H9 (cell line): Measurements from ENCODE around the gene ANO3. TPM values are rescaled to one million over a fixed set of nuclear protein-coding genes. Genes with fewer than 3 reads are reported as not detected.

ENCODE experiments used
- DNase-seq: peaks from one replicate; pipeline ENCODE4 v3.0.0-alpha.2; 2017
- H2AFZ ChIP-seq: one replicate; pipeline ENCODE4 v1.6.1; 2013; ENCODE audit warnings: mild to moderate bottlenecking, low read length, control low read depth, moderate library complexity
- H2AK5ac ChIP-seq: 2 replicates; pipeline ENCODE4 v1.6.1; 2013; ENCODE audit warnings: low read length, control low read depth, mixed read lengths; ENCODE audit not compliant: insufficient read length
- H2BK120ac ChIP-seq: one replicate; pipeline ENCODE4 v1.6.1; 2013; ENCODE audit warnings: low read depth, mild to moderate bottlenecking, low read length, control low read depth, inconsistent platforms; ENCODE audit not compliant: poor library complexity, severe bottlenecking
- H2BK12ac ChIP-seq: 2 replicates; pipeline ENCODE4 v1.6.1; 2013; ENCODE audit warnings: low read length, control low read depth, mixed read lengths, low read depth; ENCODE audit not compliant: insufficient read length
- H2BK15ac ChIP-seq: 2 replicates; pipeline ENCODE4 v1.6.1; 2013; ENCODE audit warnings: low read depth, low read length, control low read depth
- H2BK20ac ChIP-seq: one replicate; pipeline ENCODE4 v1.6.1; 2013; ENCODE audit warnings: low read depth, mild to moderate bottlenecking, low read length, control low read depth, inconsistent platforms; ENCODE audit not compliant: poor library complexity, severe bottlenecking
- H2BK5ac ChIP-seq: 2 replicates; pipeline ENCODE4 v1.6.1; 2013; ENCODE audit warnings: low read length, control low read depth, mixed read lengths; ENCODE audit not compliant: insufficient read length
- H3K14ac ChIP-seq: 2 replicates; pipeline ENCODE4 v1.6.1; 2013; ENCODE audit warnings: low read length, control low read depth; ENCODE audit not compliant: insufficient read depth
- H3K18ac ChIP-seq: 2 replicates; pipeline ENCODE4 v1.6.1; 2013; ENCODE audit warnings: low read depth, mild to moderate bottlenecking, mixed read lengths, low read length, control low read depth; ENCODE audit not compliant: insufficient read length
- H3K23ac ChIP-seq: 2 replicates; pipeline ENCODE4 v1.6.1; 2013; ENCODE audit warnings: low read length, control low read depth, mixed read lengths, low read depth; ENCODE audit not compliant: insufficient read length
- H3K23me2 ChIP-seq: 2 replicates; pipeline ENCODE4 v1.6.1; 2013; ENCODE audit warnings: low read depth, mild to moderate bottlenecking, mixed read lengths, low read length, control low read depth; ENCODE audit not compliant: insufficient read length, poor library complexity, severe bottlenecking
- H3K27ac ChIP-seq: 2 replicates; pipeline ENCODE4 v1.5.1; 2013; ENCODE audit warnings: low read length, control low read depth, mixed read lengths, low read depth; ENCODE audit not compliant: insufficient read length
- H3K27me3 ChIP-seq: 2 replicates; pipeline ENCODE4 v1.6.1; 2013; ENCODE audit warnings: low read length, control low read depth, inconsistent platforms; ENCODE audit not compliant: insufficient read depth
- H3K4ac ChIP-seq: 2 replicates; pipeline ENCODE4 v1.6.1; 2013; ENCODE audit warnings: low read depth, mild to moderate bottlenecking, control low read depth, inconsistent platforms, low read length, moderate library complexity
- H3K4me1 ChIP-seq: 2 replicates; pipeline ENCODE4 v1.6.1; 2013; ENCODE audit warnings: low read length, control low read depth, inconsistent platforms; ENCODE audit not compliant: insufficient read depth
- H3K4me2 ChIP-seq: 2 replicates; pipeline ENCODE4 v1.6.1; 2013; ENCODE audit warnings: low read length, control low read depth, mixed read lengths; ENCODE audit not compliant: insufficient read length, insufficient read depth
- H3K56ac ChIP-seq: 2 replicates; pipeline ENCODE4 v1.6.1; 2013; ENCODE audit warnings: low read depth, mild to moderate bottlenecking, mixed read lengths, low read length, control low read depth; ENCODE audit not compliant: insufficient read length
- H3K79me1 ChIP-seq: 2 replicates; pipeline ENCODE4 v1.6.1; 2013; ENCODE audit warnings: low read depth, mild to moderate bottlenecking, moderate library complexity, low read length, control low read depth, inconsistent platforms; ENCODE audit not compliant: insufficient read depth, poor library complexity, severe bottlenecking
- H3K79me2 ChIP-seq: 2 replicates; pipeline ENCODE4 v1.6.1; 2013; ENCODE audit warnings: low read length, control low read depth, inconsistent platforms; ENCODE audit not compliant: insufficient read depth
- H3K9ac ChIP-seq: 2 replicates; pipeline ENCODE4 v1.6.1; 2013; ENCODE audit warnings: low read length, control low read depth, mixed read lengths; ENCODE audit not compliant: insufficient read length; ENCODE audit errors: extremely low read depth
- H3K9me3 ChIP-seq: one replicate; pipeline ENCODE4 v1.6.1; 2013; ENCODE audit warnings: low read depth, low read length, inconsistent platforms; ENCODE audit not compliant: control insufficient read depth
- H3T11ph ChIP-seq: one replicate; pipeline ENCODE4 v1.6.1; 2013; ENCODE audit warnings: mild to moderate bottlenecking, low read length, control low read depth, inconsistent platforms
- H4K20me1 ChIP-seq: one replicate; pipeline ENCODE4 v1.6.1; 2013; ENCODE audit not compliant: control insufficient read depth, insufficient read length, insufficient read depth
- H4K5ac ChIP-seq: 2 replicates; pipeline ENCODE4 v1.6.1; 2013; ENCODE audit warnings: low read depth, mild to moderate bottlenecking, mixed read lengths, low read length, control low read depth; ENCODE audit not compliant: insufficient read length
- H4K8ac ChIP-seq: replicated peaks from 2 replicates; pipeline ENCODE4 v1.6.1; 2013; ENCODE audit warnings: low read length, control low read depth, mixed read lengths, low read depth; ENCODE audit not compliant: insufficient read length
- H4K91ac ChIP-seq: 2 replicates; pipeline ENCODE4 v1.6.1; 2013; ENCODE audit warnings: low read depth, mild to moderate bottlenecking, moderate library complexity, mixed read lengths, low read length, control low read depth; ENCODE audit not compliant: insufficient read length
- H3K27ac Mint-ChIP-seq, 3 experiments: 2 replicates in 2 of 3; 3 replicates in 1 of 3; pipeline ENCODE4 v1.8.0; 2020 to 2021; ENCODE audit warnings: mixed read lengths in 3 of 3, mild to moderate bottlenecking in 1 of 3, moderate library complexity in 1 of 3
- H3K27me3 Mint-ChIP-seq: 2 replicates; pipeline ENCODE4 v1.8.0; 2021; ENCODE audit warnings: low read depth, mild to moderate bottlenecking, moderate library complexity, mixed read lengths
- H3K36me3 Mint-ChIP-seq, 3 experiments: 2 replicates in 2 of 3; 3 replicates in 1 of 3; pipeline ENCODE4 v1.8.0; 2020 to 2021; ENCODE audit warnings: low read depth in 3 of 3, mixed read lengths in 3 of 3; ENCODE audit not compliant: insufficient read depth in 1 of 3
- H3K4me1 Mint-ChIP-seq, 2 experiments: 2 replicates each; pipeline ENCODE4 v1.8.0; 2020; ENCODE audit warnings: mixed read lengths in 2 of 2
- H3K4me3 Mint-ChIP-seq, 2 experiments: 2 replicates in 1 of 2; 3 replicates in 1 of 2; pipeline ENCODE4 v1.8.0; 2020 to 2021; ENCODE audit warnings: mild to moderate bottlenecking in 2 of 2, mixed read lengths in 2 of 2, moderate library complexity in 1 of 2
- H3K9me3 Mint-ChIP-seq, 2 experiments: 2 replicates in 1 of 2; 3 replicates in 1 of 2; pipeline ENCODE4 v1.8.0; 2020; ENCODE audit warnings: mild to moderate bottlenecking in 2 of 2, mixed read lengths in 2 of 2, moderate library complexity in 1 of 2
- WGBS: extraction: QIAGEN DNeasy Blood & Tissue Kit; methylation state at CpG from one replicate; pipeline ENCODE4 v1.1.7; 2013; ENCODE audit warnings: missing lambda C conversion rate, low lambda C conversion rate, mixed read lengths; ENCODE audit not compliant: insufficient read length; ENCODE audit errors: extremely low coverage; 5-methylcytosine and 5-hydroxymethylcytosine counted together
- total RNA-seq: library from RNA; stranded (reverse); gene quantifications from 2 replicates; pipeline ENCODE4 v1.2.1, GENCODE V29; 2021
- TF ChIP-seq, protein P1 (sequence below): fragments of 200-600 bp; sonication (generic); conservative IDR thresholded peaks from 3 replicates; pipeline ENCODE4 v1.8.0; 2021; ENCODE audit warnings: antibody characterized with exemption, mild to moderate bottlenecking

Gene ANO3
- total RNA-seq, 1 experiment from 2014 or later = not detected

DNA sequence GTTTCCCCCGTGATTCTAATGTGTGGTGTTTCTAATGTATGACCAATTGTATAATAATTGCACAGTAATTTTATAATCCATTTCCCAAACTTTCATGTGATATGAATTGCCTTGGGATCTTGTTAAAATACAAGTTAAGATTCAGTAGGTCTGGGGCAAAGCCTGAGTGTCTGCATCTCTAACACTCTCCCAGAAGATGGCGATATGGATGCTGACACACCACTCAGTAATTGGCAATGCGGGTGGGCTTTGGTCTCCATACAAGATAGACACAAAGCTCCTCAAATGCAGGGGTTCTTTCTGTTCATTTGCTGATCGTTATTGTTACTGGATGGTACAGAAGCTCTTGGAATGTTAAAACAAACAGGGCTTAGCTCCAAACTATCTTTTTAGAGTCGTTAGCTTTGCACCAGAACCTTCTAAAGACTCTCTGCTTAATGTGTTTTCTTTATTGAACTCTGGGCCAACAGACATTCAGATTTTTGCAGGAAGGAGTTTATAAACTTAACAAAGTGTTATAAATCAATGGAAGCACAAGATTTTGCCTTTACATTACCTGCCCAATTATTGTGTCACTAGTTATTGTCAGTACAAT, 45.4 kb upstream of the ANO3 start:
- Histone ChIP-seq H2BK20ac (no peak overlapping the region), H4K91ac (no peak overlapping the region), H3K27ac (no peak overlapping the region), H4K8ac (no peak overlapping the region), H2AFZ (no peak overlapping the region), H2BK5ac (no peak overlapping the region), H3K79me2 (no peaks in the 10 kb centered on the region), H4K5ac (no peak overlapping the region), H2BK12ac (no peak overlapping the region), H3K18ac (no peak overlapping the region), H2AK5ac (no peak overlapping the region), H3K4me2 (no peak overlapping the region), H2BK15ac (no peak overlapping the region), H3K27me3 (no peaks in the 10 kb centered on the region), H3K23ac (no peak overlapping the region), H3K4me1 (peaks cover 8% of the 10 kb centered on the region; the same call in 1 of the 2 replicates), H2BK120ac (no peak overlapping the region), H3K4ac (no peak overlapping the region), H4K20me1 (no peaks in the 10 kb centered on the region), H3T11ph (no peak overlapping the region), H3K9ac (no peak overlapping the region), H3K23me2 (no peaks in the 10 kb centered on the region), H3K56ac (no peak overlapping the region), H3K79me1 (no peaks in the 10 kb centered on the region), H3K14ac (no peak overlapping the region), H3K9me3 (no peaks in the 10 kb centered on the region)
- Mint-ChIP-seq H3K4me1 (peaks cover 19 to 21% of the 10 kb centered on the region in 2 experiments), H3K9me3 (no peaks in the 10 kb centered on the region; a peak in 1 of 5 replicates), H3K36me3 (no peaks in the 10 kb centered on the region), H3K27ac (no peak overlapping the region; a peak in 1 of 7 replicates), H3K4me3 (no peak overlapping the region), H3K27me3 (peaks cover 5% of the 10 kb centered on the region; the same call in 1 of the 2 replicates)
- TF ChIP-seq, protein P1, sequence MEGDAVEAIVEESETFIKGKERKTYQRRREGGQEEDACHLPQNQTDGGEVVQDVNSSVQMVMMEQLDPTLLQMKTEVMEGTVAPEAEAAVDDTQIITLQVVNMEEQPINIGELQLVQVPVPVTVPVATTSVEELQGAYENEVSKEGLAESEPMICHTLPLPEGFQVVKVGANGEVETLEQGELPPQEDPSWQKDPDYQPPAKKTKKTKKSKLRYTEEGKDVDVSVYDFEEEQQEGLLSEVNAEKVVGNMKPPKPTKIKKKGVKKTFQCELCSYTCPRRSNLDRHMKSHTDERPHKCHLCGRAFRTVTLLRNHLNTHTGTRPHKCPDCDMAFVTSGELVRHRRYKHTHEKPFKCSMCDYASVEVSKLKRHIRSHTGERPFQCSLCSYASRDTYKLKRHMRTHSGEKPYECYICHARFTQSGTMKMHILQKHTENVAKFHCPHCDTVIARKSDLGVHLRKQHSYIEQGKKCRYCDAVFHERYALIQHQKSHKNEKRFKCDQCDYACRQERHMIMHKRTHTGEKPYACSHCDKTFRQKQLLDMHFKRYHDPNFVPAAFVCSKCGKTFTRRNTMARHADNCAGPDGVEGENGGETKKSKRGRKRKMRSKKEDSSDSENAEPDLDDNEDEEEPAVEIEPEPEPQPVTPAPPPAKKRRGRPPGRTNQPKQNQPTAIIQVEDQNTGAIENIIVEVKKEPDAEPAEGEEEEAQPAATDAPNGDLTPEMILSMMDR = peak; percentile 67
- peak; percentile 43 for DNase-seq
- no CpG with 5 or more reads among the region's 5 CpGs for WGBS
